Measurements from ENCODE around the gene ZNF282. TPM values are rescaled to one million over a fixed set of nuclear protein-coding genes. Genes with fewer than 3 reads are reported as not detected.

The ZNF282 gene
- total and polyA plus RNA-seq, 9 of the 15 experiments (the other 6 are each of a cell fraction or from before 2014, with no cell fraction given) = 0.76 to 58.6 (median 17.4) TPM

DNA sequence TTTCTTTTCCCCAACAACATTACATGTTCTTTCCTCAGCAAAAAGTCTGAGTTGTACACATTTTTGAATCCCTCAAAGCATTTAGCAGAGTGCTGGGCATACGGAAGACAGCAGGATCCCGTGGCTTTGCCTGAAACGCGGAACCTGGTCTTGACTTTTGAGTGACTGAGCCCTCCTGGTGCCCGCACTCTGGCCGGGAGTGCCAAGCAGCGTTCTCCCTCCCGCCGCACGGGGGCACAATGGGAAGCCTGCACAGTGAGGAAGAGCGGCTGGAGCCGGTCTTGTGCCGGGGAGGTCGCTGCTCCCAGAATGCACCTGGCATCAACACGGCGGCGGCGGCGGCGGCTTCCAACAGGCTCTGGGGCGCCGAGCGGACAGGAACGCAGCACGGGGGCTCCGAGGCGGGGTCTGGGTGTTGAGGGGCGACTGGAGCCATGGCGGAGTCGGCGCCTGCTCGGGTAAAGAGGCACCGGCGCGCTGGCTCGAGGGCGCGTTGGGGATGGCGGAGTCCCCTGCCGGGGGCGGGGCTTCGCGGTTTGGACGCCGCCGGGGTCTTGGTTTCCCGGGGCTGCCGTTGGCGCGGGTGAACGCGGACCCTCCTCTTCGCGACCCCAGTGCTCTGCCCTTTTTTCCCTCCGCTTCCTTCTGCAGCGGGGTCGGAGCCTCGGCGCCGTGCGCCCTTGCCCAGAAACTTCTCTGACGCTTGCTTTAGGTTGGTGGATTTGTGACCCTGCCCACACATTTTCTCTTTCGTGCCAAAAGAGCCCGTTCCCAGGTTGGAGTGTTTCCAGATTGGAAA lies 44.2 kb downstream of the ZNF282 start, which contains the start of gene ZNF212 (continued):
- TF ChIP-seq, protein P1, sequence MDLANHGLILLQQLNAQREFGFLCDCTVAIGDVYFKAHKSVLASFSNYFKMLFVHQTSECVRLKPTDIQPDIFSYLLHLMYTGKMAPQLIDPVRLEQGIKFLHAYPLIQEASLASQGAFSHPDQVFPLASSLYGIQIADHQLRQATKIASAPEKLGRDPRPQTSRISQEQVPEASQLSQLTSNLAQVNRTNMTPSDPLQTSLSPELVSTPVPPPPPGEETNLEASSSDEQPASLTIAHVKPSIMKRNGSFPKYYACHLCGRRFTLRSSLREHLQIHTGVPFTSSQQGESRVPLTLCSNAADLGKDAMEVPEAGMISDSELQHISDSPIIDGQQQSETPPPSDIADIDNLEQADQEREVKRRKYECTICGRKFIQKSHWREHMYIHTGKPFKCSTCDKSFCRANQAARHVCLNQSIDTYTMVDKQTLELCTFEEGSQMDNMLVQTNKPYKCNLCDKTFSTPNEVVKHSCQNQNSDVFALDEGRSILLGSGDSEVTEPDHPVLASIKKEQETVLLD (IDR thresholded peaks at IDR 0.05) = peak; percentile 77; the same call in 1 of the 2 replicates
- no peak for TF ChIP-seq ZNF766 (CRISPR knock-in tag; conservative IDR thresholded peaks at IDR 0.05)
- TF ChIP-seq EZH2 (IDR thresholded peaks at IDR 0.05; ENCODE audit: borderline replicate concordance, low read depth, low read length) = no peak
- TF ChIP-seq ZNF79 (CRISPR knock-in tag; IDR thresholded peaks at IDR 0.05; ENCODE audit: low read depth) = no peak
- peak; percentile 55 for TF ChIP-seq TBP (optimal IDR thresholded peaks at IDR 0.05; ENCODE audit: low read depth, low read length)
- TF ChIP-seq TCFL5 (CRISPR knock-in tag; conservative IDR thresholded peaks at IDR 0.05) = no peak
- TF ChIP-seq ZNF384 (IDR thresholded peaks at IDR 0.05; ENCODE audit: low read depth, low read length) = no peak
- TF ChIP-seq HSF4 (CRISPR knock-in tag; IDR thresholded peaks at IDR 0.05; ENCODE audit: borderline replicate concordance) = 0 out of 2 replicates have a peak, but pooled peaks have one; percentile 45
- TF ChIP-seq, protein P2, sequence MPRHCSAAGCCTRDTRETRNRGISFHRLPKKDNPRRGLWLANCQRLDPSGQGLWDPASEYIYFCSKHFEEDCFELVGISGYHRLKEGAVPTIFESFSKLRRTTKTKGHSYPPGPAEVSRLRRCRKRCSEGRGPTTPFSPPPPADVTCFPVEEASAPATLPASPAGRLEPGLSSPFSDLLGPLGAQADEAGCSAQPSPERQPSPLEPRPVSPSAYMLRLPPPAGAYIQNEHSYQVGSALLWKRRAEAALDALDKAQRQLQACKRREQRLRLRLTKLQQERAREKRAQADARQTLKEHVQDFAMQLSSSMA (CRISPR knock-in tag; IDR thresholded peaks at IDR 0.05) = no peak
- no peak for TF ChIP-seq SAFB (IDR thresholded peaks at IDR 0.05; ENCODE audit: borderline replicate concordance, low read depth, low read length)
- no peak for TF ChIP-seq SRSF9 (IDR thresholded peaks at IDR 0.05; ENCODE audit: borderline replicate concordance, low read depth, low read length)
- TF ChIP-seq CAMTA2 (CRISPR knock-in tag; conservative IDR thresholded peaks at IDR 0.05) = 0 out of 2 replicates have a peak, but pooled peaks have one; percentile 50
- peak; percentile 16; the same call in 1 of the 2 replicates for TF ChIP-seq ZNF584 (CRISPR knock-in tag; IDR thresholded peaks at IDR 0.05; ENCODE audit: low read depth)
- TF ChIP-seq FOXK2 (conservative IDR thresholded peaks at IDR 0.05 in 1 of 2, IDR thresholded peaks at IDR 0.05 in 1 of 2; ENCODE audit: low read depth in 2 of 2) = peak; percentile 97 to 99
- no peak; the same call in 1 of the 2 replicates for TF ChIP-seq RAD51 (IDR thresholded peaks at IDR 0.05; ENCODE audit: borderline replicate concordance, low read depth)
- no peak for TF ChIP-seq RFX7 (CRISPR knock-in tag; IDR thresholded peaks at IDR 0.05)
- no peak for TF ChIP-seq MED1 (CRISPR knock-in tag; IDR thresholded peaks at IDR 0.05; ENCODE audit: borderline replicate concordance)
- TF ChIP-seq WHSC1 (IDR thresholded peaks at IDR 0.05; ENCODE audit: low read length) = no peak
- TF ChIP-seq, protein P3, sequence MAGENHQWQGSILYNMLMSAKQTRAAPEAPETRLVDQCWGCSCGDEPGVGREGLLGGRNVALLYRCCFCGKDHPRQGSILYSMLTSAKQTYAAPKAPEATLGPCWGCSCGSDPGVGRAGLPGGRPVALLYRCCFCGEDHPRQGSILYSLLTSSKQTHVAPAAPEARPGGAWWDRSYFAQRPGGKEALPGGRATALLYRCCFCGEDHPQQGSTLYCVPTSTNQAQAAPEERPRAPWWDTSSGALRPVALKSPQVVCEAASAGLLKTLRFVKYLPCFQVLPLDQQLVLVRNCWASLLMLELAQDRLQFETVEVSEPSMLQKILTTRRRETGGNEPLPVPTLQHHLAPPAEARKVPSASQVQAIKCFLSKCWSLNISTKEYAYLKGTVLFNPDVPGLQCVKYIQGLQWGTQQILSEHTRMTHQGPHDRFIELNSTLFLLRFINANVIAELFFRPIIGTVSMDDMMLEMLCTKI (IDR thresholded peaks at IDR 0.05; ENCODE audit: partially characterized antibody) = no peak
- TF ChIP-seq, protein P4, sequence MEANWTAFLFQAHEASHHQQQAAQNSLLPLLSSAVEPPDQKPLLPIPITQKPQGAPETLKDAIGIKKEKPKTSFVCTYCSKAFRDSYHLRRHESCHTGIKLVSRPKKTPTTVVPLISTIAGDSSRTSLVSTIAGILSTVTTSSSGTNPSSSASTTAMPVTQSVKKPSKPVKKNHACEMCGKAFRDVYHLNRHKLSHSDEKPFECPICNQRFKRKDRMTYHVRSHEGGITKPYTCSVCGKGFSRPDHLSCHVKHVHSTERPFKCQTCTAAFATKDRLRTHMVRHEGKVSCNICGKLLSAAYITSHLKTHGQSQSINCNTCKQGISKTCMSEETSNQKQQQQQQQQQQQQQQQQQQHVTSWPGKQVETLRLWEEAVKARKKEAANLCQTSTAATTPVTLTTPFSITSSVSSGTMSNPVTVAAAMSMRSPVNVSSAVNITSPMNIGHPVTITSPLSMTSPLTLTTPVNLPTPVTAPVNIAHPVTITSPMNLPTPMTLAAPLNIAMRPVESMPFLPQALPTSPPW (CRISPR knock-in tag; IDR thresholded peaks at IDR 0.05) = peak; percentile 34
- TF ChIP-seq NFIC (IDR thresholded peaks at IDR 0.05) = peak; percentile 58
- no peak for TF ChIP-seq TAL1 (IDR thresholded peaks at IDR 0.05)
- TF ChIP-seq GABPA (tag; conservative IDR thresholded peaks at IDR 0.05; ENCODE audit: low read depth) = no peak
- no peak for TF ChIP-seq RFX1 (IDR thresholded peaks at IDR 0.05)
- no peak for TF ChIP-seq PHB2 (IDR thresholded peaks at IDR 0.05; ENCODE audit: low read depth)
